ENCODE data around the gene TPD52L2. TPM values are rescaled to one million over a fixed set of nuclear protein-coding genes. Genes with fewer than 3 reads are reported as not detected.
A peak's percentile ranks its signal among the peaks of the same experiment; 100 is the strongest.

Gene TPD52L2
- total and polyA plus RNA-seq, 2 donors from 2014 or later: 73.1 to 78.0 TPM

DNA sequence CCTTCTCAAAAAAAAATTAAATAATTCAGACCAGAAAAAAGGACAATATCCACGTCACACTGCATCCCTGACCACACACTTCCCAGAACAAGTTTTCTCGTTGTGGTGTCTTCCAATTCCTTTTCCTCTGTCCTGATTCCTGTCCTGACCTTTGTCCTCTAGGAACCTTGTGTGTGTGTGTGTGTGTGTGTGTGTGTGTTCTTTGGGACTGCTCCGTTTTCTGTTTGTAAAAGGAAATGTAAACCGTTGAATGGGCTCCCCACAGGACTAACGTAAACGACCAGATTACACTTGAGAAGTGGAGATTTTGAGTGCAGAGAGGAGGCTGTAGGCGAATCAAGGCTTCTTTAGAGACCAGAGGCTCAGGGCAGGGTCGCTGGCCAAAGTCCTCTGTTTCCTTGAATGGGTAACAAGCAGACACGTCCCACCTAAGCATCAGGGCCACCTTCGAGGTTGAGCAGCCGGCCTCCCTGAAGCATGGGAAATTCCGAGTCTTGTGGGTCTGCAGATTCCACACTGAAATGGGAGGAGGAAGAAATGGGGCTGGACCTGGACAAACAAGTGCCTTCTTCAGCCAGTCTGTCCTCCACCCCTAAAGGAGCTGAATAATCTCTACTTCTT, 41.3 kb upstream of the TPD52L2 start:
- H3K27ac ChIP-seq (ENCODE audit: low read depth in 2 of 2, low read length in 2 of 2): peak overlapping the region; percentile 33 to 43
- no peak for DNase-seq
- H3K4me1 ChIP-seq (ENCODE audit: control insufficient read depth in 2 of 3, insufficient read depth in 2 of 3, low read depth in 1 of 3, low read length in 3 of 3): peaks cover 3 to 26% (median 9%) of the 10 kb centered on the region in 3 donors
- no peak for FAIRE-seq
- intact Hi-C loops (cut with DNase I): no loop called here
- peak overlapping the region in 1 of 3 donors; percentile 8 for H3K9ac ChIP-seq (ENCODE audit: low read length in 3 of 3)
- H3K36me3 ChIP-seq (ENCODE audit: control insufficient read depth in 2 of 3, insufficient read depth in 3 of 3, low read length in 3 of 3): no peaks in the 10 kb centered on the region
- H3K9me3 ChIP-seq (ENCODE audit: control insufficient read depth in 2 of 3, insufficient read depth in 1 of 3, low read length in 3 of 3): no peaks in the 10 kb centered on the region
- TF ChIP-seq, protein P1, sequence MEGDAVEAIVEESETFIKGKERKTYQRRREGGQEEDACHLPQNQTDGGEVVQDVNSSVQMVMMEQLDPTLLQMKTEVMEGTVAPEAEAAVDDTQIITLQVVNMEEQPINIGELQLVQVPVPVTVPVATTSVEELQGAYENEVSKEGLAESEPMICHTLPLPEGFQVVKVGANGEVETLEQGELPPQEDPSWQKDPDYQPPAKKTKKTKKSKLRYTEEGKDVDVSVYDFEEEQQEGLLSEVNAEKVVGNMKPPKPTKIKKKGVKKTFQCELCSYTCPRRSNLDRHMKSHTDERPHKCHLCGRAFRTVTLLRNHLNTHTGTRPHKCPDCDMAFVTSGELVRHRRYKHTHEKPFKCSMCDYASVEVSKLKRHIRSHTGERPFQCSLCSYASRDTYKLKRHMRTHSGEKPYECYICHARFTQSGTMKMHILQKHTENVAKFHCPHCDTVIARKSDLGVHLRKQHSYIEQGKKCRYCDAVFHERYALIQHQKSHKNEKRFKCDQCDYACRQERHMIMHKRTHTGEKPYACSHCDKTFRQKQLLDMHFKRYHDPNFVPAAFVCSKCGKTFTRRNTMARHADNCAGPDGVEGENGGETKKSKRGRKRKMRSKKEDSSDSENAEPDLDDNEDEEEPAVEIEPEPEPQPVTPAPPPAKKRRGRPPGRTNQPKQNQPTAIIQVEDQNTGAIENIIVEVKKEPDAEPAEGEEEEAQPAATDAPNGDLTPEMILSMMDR (IDR thresholded peaks at IDR 0.05; ENCODE audit: borderline replicate concordance, extremely low read depth, insufficient read depth): no peak
- H3K27me3 ChIP-seq (ENCODE audit: control insufficient read depth, insufficient read depth, low read length): no peaks in the 10 kb centered on the region
- H3K4me3 ChIP-seq (ENCODE audit: low read length in 3 of 3): no peak overlapping the region

DNA sequence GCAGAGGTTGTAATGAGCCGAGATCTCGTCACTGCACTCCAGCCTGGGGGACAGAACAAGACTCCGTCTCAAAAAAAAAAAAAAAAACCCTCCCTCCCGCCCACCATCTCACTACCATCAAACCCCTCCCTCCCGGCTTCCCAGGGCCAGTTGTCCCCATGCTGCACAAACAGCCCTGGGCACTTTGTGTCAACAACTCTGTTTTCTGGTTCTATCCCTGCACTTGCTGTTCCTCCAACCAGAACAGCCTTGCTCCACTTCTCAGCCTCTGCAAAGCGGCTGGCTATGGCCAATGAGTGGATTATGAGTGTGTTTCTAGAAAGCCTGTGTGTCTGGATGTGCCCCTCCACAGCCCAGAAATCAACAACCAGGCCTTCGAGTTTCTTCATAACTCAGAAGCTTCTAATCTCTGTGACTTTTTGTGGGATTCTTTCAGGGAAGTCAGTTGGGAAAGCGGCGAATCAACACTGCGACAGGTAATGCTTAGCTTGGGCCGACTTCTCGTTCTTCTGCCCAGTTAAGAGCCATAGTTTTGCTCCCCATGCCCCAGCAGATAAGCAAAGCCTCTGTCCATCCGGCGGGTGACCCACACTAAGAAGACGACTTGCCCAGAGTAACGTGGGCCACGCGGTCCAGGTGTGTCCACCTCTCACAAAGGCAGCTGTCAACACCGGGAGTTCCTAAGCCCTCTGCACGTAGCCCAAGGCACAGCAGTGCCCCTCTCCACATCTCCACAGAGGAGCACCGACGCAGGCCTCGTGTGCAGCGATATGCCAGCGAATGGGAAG, 39.5 kb upstream of the TPD52L2 start:
- no peak for FAIRE-seq
- TF ChIP-seq, protein P1 (IDR thresholded peaks at IDR 0.05; ENCODE audit: borderline replicate concordance, extremely low read depth, insufficient read depth): no peak

DNA sequence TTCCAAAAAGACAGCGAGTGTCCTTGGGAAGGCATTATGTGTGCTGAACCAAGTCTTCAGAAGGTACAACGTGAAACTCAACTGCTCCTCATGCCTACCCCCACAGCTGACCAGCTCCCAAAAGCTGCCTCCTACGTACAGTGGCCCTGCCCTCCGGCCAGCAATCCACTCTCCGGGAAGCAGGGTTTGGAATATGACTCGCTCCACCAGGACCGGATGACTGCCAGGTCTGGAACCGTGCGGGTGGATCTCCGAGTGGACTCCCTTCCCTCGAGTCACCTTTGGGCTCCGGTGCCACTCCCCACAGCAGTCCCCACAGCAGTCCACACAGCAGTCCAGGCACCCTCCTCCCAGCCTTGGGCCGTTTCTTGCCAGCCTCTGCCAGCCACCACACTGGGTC, 38.3 kb upstream of the TPD52L2 start:
- Histone ChIP-seq H3K27me3 (ENCODE audit: control insufficient read depth, insufficient read depth, low read length) (no peaks in the 10 kb centered on the region), H3K4me1 (ENCODE audit: control insufficient read depth in 2 of 3, insufficient read depth in 2 of 3, low read depth in 1 of 3, low read length in 3 of 3) (peaks cover 0 to 22% (median 9%) of the 10 kb centered on the region in 3 donors), H3K36me3 (ENCODE audit: control insufficient read depth in 2 of 3, insufficient read depth in 3 of 3, low read length in 3 of 3) (no peaks in the 10 kb centered on the region), H3K9me3 (ENCODE audit: control insufficient read depth in 2 of 3, insufficient read depth in 1 of 3, low read length in 3 of 3) (no peaks in the 10 kb centered on the region), H3K9ac (ENCODE audit: low read length in 3 of 3) (peak overlapping the region in 1 of 3 donors; percentile 5), H3K4me3 (ENCODE audit: low read length in 3 of 3) (peak overlapping the region in 2 of 3 donors; percentile 4 to 12), H3K27ac (ENCODE audit: low read depth in 2 of 2, low read length in 2 of 2) (peak overlapping the region; percentile 63 to 67)
- intact Hi-C loops (cut with DNase I): no loop called here
- no peak for DNase-seq
- no peak for FAIRE-seq
- TF ChIP-seq, protein P1 (IDR thresholded peaks at IDR 0.05; ENCODE audit: borderline replicate concordance, extremely low read depth, insufficient read depth): no peak

More for the DNA sequence above, 39.5 kb upstream of the TPD52L2 start:
- no peaks in the 10 kb centered on the region for H3K27me3 ChIP-seq (ENCODE audit: control insufficient read depth, insufficient read depth, low read length)
- peaks cover 0 to 22% (median 9%) of the 10 kb centered on the region in 3 donors for H3K4me1 ChIP-seq (ENCODE audit: control insufficient read depth in 2 of 3, insufficient read depth in 2 of 3, low read depth in 1 of 3, low read length in 3 of 3)
- intact Hi-C loops (cut with DNase I): no loop called here
- H3K9ac ChIP-seq (ENCODE audit: low read length in 3 of 3): no peak overlapping the region
- no peaks in the 10 kb centered on the region for H3K36me3 ChIP-seq (ENCODE audit: control insufficient read depth in 2 of 3, insufficient read depth in 3 of 3, low read length in 3 of 3)
- H3K27ac ChIP-seq (ENCODE audit: low read depth in 2 of 2, low read length in 2 of 2): no peak overlapping the region
- no peaks in the 10 kb centered on the region for H3K9me3 ChIP-seq (ENCODE audit: control insufficient read depth in 2 of 3, insufficient read depth in 1 of 3, low read length in 3 of 3)
- no peak overlapping the region for H3K4me3 ChIP-seq (ENCODE audit: low read length in 3 of 3)
- no peak for DNase-seq
